LNCaP clone FGC (cell line): ENCODE measurements around the gene BABAM1.
A peak's percentile ranks its signal among the peaks of the same experiment; 100 is the strongest.

ENCODE experiments used
- DNase-seq: peaks from one replicate; pipeline ENCODE4 v3.0.0-alpha.2; 2011; ENCODE audit warnings: low read depth
- H3K4me3 ChIP-seq: 2 replicates; pipeline ENCODE4 v1.5.1; 2011; ENCODE audit warnings: mild to moderate bottlenecking, low read depth, low read length, control low read depth
- TF ChIP-seq, protein P1 (sequence below): IDR thresholded peaks from 2 replicates; pipeline ENCODE4 v1.5.1; 2012; ENCODE audit warnings: mild to moderate bottlenecking; ENCODE audit not compliant: control insufficient read depth, insufficient read depth; ENCODE audit errors: extremely low read depth

The BABAM1 gene

DNA sequence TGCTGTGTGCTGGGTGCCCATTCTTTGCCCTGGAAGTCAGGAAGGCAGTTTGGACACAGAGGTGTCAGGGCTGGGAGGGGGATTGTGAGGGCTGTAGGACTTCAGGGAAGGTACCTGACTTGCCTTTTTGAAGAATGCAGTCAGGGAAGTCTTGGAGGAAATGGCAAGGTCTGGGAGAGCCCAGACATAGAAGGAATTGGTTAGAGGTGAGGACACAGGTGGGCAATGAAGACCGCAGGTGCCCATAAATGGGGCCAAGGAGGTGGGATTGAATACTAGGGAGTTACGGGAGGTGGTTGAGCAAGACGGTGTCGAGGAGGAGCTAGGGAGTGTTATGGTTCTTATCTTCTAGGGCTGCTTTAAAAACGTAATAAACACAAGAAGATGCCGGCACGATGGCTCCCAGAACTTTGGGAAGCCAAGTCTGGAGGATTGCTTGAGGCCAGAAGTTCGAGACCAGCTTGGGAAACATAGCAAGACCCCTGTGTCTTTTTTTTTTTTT lies 40.7 kb downstream of the BABAM1 start:
- H3K4me3 ChIP-seq, result no peak overlapping the region

DNA sequence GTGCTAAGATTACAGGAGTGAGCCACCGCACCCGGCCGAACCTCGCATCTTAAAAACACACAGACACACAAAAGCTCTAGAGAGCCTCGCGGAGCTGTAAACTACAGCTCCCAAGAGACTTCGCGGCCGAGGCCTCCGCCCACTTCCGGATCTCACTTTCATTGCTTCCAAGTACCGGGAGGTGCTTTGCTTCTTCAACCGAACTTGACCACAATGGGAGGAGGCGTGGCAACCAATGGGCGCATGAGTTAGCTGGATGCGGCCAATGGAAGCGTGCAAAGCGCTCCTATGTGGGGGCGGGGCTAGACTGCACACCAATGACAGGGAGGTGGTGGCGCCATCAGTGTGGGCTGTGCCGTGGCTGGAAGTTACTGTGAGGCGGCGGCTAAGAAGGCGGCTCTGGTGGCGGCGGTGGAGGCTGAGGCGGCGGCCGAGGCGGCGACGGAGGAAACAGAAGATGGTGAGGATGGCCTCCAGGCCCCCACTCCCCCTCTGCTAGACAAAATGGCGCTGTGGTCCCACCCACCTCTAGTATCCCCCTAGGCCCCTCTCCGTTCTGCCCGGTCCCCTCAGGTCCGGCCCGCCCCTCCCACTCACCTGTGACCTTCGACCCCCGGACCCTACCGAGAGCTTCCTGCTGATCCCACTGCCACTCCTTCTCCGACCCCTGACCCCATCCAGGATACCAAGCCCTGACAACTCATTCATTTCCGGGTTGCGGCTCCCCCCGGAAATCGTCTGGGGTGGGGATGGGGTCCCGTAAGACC lies 42.1 kb downstream of the BABAM1 start, which contains the start of gene DDA1:
TSS of gene DDA1 (plus strand) at position 366 of the 767 bp plus-strand sequence. CDS start at position 458, 92 bp downstream.
- H3K4me3 ChIP-seq, result peak within 1 kb of the TSS; percentile 97

More for the DNA sequence above, 40.7 kb downstream of the BABAM1 start:
- TF ChIP-seq, protein P1, sequence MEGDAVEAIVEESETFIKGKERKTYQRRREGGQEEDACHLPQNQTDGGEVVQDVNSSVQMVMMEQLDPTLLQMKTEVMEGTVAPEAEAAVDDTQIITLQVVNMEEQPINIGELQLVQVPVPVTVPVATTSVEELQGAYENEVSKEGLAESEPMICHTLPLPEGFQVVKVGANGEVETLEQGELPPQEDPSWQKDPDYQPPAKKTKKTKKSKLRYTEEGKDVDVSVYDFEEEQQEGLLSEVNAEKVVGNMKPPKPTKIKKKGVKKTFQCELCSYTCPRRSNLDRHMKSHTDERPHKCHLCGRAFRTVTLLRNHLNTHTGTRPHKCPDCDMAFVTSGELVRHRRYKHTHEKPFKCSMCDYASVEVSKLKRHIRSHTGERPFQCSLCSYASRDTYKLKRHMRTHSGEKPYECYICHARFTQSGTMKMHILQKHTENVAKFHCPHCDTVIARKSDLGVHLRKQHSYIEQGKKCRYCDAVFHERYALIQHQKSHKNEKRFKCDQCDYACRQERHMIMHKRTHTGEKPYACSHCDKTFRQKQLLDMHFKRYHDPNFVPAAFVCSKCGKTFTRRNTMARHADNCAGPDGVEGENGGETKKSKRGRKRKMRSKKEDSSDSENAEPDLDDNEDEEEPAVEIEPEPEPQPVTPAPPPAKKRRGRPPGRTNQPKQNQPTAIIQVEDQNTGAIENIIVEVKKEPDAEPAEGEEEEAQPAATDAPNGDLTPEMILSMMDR, result no peak
- DNase-seq, result no peak

GRCh38 chr19:17309965-17310461 lies 42.8 kb downstream of the BABAM1 start:
- no peak for DNase-seq
- TF ChIP-seq, protein P1, result no peak
- H3K4me3 ChIP-seq, result peak overlapping the region; percentile 97

More for the DNA sequence above, 42.1 kb downstream of the BABAM1 start, which contains the start of gene DDA1:
- TF ChIP-seq, protein P1, result no peak
- DNase-seq, result peak; percentile 100

DNA sequence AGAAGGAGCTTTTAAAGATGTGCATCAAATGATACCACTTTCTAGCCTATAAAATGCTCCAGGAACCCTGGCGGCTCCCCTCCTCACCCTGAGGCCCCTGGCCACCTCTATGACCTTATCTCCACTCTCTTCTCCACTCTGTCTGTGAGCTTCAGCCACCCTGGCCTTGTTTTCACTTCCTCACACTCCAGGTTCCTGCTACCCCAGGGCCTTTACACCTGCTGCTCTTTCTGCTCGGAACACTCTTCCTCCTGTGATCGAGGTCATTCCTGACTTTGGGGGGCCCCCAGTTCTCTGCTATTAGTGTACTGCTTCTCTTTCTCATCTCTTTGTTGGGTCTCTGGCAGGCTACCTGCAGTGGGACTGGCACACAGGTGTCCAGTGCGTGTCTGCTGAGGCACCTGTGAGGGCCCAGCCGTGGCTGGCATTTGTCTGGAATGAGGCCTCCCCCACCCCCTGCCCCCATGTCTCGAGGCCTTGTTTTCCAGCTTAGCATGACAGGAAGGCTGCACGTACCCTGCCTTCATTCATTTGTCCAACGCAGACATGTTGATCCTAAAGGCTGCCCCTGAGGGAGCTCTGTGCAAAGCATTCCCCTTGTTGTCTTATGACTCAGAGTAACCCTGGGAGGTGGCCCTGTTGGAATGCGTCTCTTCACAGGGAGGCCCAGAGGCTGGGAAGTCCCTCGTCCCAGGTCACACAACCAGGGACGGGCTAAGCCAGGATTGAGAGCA lies 44.4 kb downstream of the BABAM1 start:
- no peak for DNase-seq
- TF ChIP-seq, protein P1, result no peak
- no peak overlapping the region for H3K4me3 ChIP-seq

DNA sequence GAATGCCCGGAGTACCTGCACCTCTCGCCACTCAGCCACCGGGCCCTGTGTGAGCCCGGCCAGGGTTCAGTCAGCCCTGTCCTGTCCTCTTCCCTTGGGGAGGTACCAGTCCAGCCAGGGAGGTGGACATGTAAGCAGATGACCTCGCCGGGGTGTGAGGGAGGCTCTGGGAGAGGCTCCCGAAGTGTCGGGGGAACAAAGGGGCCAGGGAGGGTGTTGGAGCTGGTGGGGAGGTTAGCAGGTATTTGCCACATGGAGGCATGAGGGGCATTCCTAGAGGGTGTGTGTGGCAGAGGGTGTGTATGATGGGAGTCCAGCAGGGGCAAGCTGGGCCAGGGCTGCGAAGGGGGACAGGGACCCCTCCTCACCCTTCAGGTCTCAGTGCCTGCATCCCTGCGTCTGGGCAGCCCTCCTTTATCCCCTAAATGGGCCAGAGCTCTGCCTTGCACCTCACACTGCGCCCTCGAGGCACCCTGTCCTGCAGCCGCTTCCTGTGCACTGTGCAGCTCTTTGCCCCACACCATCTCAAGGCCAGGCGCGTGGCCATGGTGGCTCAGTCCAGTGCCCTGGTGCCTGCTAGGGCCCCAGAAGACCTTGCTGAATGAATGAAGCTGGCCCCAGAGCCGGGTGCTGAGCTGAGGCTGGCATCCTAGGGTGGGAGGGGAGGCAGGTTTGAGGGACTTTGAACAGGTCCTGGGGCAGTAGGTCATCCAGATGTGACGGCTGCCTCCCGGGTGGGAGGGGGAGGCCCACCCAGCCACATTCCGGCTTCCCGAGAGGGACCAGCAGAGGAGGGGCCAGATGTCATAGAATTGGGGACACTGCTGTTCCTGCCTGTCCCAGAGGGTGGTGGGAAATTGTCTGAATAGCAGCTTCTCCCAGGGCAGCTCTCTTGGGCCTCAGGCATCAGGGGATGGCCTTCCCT lies 45.2 kb downstream of the BABAM1 start:
- TF ChIP-seq, protein P1, result no peak
- H3K4me3 ChIP-seq, result no peak overlapping the region
- DNase-seq, result no peak

- DNase-seq, result no peak
- H3K4me3 ChIP-seq, result no peak overlapping the region
- TF ChIP-seq, protein P1, result no peak
Measured at GRCh38 chr19:17314007-17314593, 46.9 kb downstream of the BABAM1 start.
